Sigmoid colon (tissue), 4 donors: ENCODE measurements around the gene ERAL1.

Source experiments
- CTCF ChIP-seq, 4 experiments: fragments of 450-650 bp in 3 of 4; fragments of 200-600 bp in 1 of 4; IDR thresholded peaks; one replicate each; pipeline ENCODE4 v1.5.1; 2016 to 2019; ENCODE audit warnings: antibody characterized with exemption in 4 of 4, mild to moderate bottlenecking in 3 of 4, moderate library complexity in 2 of 4
- EP300 ChIP-seq, 4 donors: sonication (generic); formaldehyde crosslinking; IDR thresholded peaks; one replicate each; pipeline ENCODE4 v1.6.1; 2017; ENCODE audit warnings: antibody characterized with exemption in 4 of 4
- POLR2A ChIP-seq, 2 donors: fragments of 450-650 bp; IDR thresholded peaks; one replicate each; pipeline ENCODE4 v1.6.1; 2016; ENCODE audit warnings: antibody characterized with exemption in 2 of 2, mild to moderate bottlenecking in 2 of 2, moderate library complexity in 2 of 2
- POLR2AphosphoS5 ChIP-seq, 4 donors: sonication (generic); formaldehyde crosslinking; IDR thresholded peaks; one replicate each; pipeline ENCODE4 v1.6.1; 2017; ENCODE audit warnings: antibody characterized with exemption in 4 of 4

- TF ChIP-seq CTCF (IDR thresholded peaks at IDR 0.05) (no peak), POLR2A (IDR thresholded peaks at IDR 0.05) (no peak), EP300 (IDR thresholded peaks at IDR 0.05) (no peak), POLR2AphosphoS5 (IDR thresholded peaks at IDR 0.05) (no peak)
Observed at GRCh38 chr17:28900986-28901726, 46.3 kb downstream of the ERAL1 start.
